ENCODE results near the gene C1QA. TPM values are rescaled to one million over a fixed set of nuclear protein-coding genes. Genes with fewer than 3 reads are reported as not detected.

The C1QA gene
- 55.0 TPM for total RNA-seq
- polyA plus RNA-seq (ENCODE audit: insufficient read depth in 1 of 8, insufficient read length in 8 of 8, low replicate concordance in 1 of 8): 10 to 100 TPM; 28.1 to 43.4 (median 34.0) TPM
- long read RNA-seq, donor 1, transcript C1QA-201 (3 exons, 1,143 nt): major isoform, 7 of 9 reads
- long read RNA-seq, donor 1, partial matches to known transcripts: 0 of 9 reads
- long read RNA-seq, donor 1, other reads (novel, unspliced or antisense): 0 of 9 reads
- long read RNA-seq, donor 2, partial matches to known transcripts: 0 of 3 reads
- long read RNA-seq, donor 2, other reads (novel, unspliced or antisense): 0 of 3 reads
- long read RNA-seq, donor 3, transcript C1QA-201 (3 exons, 1,143 nt): major isoform, 18 of 20 reads
- long read RNA-seq, donor 3, partial matches to known transcripts: 0 of 20 reads
- long read RNA-seq, donor 3, other reads (novel, unspliced or antisense): 0 of 20 reads
- long read RNA-seq, donor 4, transcript C1QA-201 (3 exons, 1,143 nt): major isoform, 9 of 23 reads
- long read RNA-seq, donor 4, partial matches to known transcripts: 12 of 23 reads
- long read RNA-seq, donor 4, other reads (novel, unspliced or antisense): 0 of 23 reads
- long read RNA-seq, donor 5, transcript C1QA-202 (2 exons, 976 nt): minor isoform, 8 of 53 reads
- long read RNA-seq, donor 5, transcript C1QA-201 (3 exons, 1,143 nt): major isoform, 45 of 53 reads
- long read RNA-seq, donor 5, partial matches to known transcripts: 0 of 53 reads
- long read RNA-seq, donor 5, other reads (novel, unspliced or antisense): 0 of 53 reads
- long read RNA-seq, donor 6, transcript C1QA-202 (2 exons, 976 nt): minor isoform, 7 of 66 reads
- long read RNA-seq, donor 6, transcript C1QA-201 (3 exons, 1,143 nt): major isoform, 42 of 66 reads
- long read RNA-seq, donor 6, partial matches to known transcripts: 17 of 66 reads
- long read RNA-seq, donor 6, other reads (novel, unspliced or antisense): 0 of 66 reads
- long read RNA-seq, donor 7, transcript C1QA-201 (3 exons, 1,143 nt): major isoform, 21 of 22 reads
- long read RNA-seq, donor 7, partial matches to known transcripts: 0 of 22 reads
- long read RNA-seq, donor 7, other reads (novel, unspliced or antisense): 0 of 22 reads
- long read RNA-seq, donor 8, transcript C1QA-201 (3 exons, 1,143 nt): major isoform, 5 of 6 reads
- long read RNA-seq, donor 8, partial matches to known transcripts: 0 of 6 reads
- long read RNA-seq, donor 8, other reads (novel, unspliced or antisense): 0 of 6 reads
- long read RNA-seq, donor 9, transcript C1QA-201 (3 exons, 1,143 nt): major isoform, 17 of 38 reads
- long read RNA-seq, donor 9, partial matches to known transcripts: 17 of 38 reads
- long read RNA-seq, donor 9, other reads (novel, unspliced or antisense): 0 of 38 reads
- long read RNA-seq, donor 10, transcript C1QA-202 (2 exons, 976 nt): minor isoform, 6 of 20 reads
- long read RNA-seq, donor 10, transcript C1QA-201 (3 exons, 1,143 nt): major isoform, 14 of 20 reads
- long read RNA-seq, donor 10, partial matches to known transcripts: 0 of 20 reads
- long read RNA-seq, donor 10, other reads (novel, unspliced or antisense): 0 of 20 reads
- long read RNA-seq, donor 11, transcript C1QA-201 (3 exons, 1,143 nt): major isoform, 11 of 25 reads
- long read RNA-seq, donor 11, partial matches to known transcripts: 12 of 25 reads
- long read RNA-seq, donor 11, other reads (novel, unspliced or antisense): 0 of 25 reads

DNA sequence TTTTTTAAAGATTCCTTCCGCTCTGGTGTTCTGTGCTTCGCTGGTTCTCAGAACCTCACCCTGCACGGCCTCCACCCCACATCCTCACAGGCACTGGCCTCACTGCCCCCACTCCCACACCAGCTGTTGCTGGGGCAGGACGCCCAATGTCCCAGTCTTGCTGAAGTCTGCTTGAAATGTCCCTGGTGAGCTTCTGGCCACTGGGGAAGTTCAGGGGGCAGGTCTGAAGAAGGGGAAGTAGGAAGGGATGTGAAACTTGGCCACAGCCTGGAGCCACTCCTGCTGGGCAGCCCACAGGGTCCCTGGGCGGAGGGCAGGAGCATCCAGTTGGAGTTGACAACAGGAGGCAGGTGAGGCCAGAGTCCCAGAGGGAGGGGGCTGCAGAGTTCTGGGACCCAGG lies at the start of gene C1QA:
Gene C1QA (plus strand): TSS at position 276 of the 400 bp plus-strand sequence. CDS start 989 bp downstream, outside the sequence.
- peaks cover 16% of the 10 kb centered on the region for H3K4me1 ChIP-seq (ENCODE audit: control insufficient read depth, insufficient read depth, low read length)
- peak within 1 kb of the TSS; percentile 23 for H3K4me3 ChIP-seq (ENCODE audit: low read length)
- H3K9me3 ChIP-seq (replicated peaks; ENCODE audit: control insufficient read depth, low read depth, low read length): peaks cover 4% of the 10 kb centered on the region
- H3K27ac ChIP-seq (ENCODE audit: low read length): no peak within 1 kb of the TSS
- H3K27me3 ChIP-seq (ENCODE audit: control insufficient read depth, insufficient read depth, low read length): peaks cover 3% of the 10 kb centered on the region
- H3K36me3 ChIP-seq (ENCODE audit: control insufficient read depth, insufficient read depth, low read length): no peaks in the 10 kb centered on the region
- WGBS (ENCODE audit: insufficient coverage): 46% methylated on average over 3 of the region's 5 CpGs
- DNase-seq: peak; percentile 83

GRCh38 chr1:22587247-22587646 lies 49.2 kb upstream of the C1QA start:
- no peak for DNase-seq
- Histone ChIP-seq H3K9me3 (replicated peaks; ENCODE audit: control insufficient read depth, low read depth, low read length) (no peaks in the 10 kb centered on the region), H3K27ac (ENCODE audit: low read length) (no peak overlapping the region), H3K4me1 (ENCODE audit: control insufficient read depth, insufficient read depth, low read length) (peaks cover 21% of the 10 kb centered on the region), H3K27me3 (ENCODE audit: control insufficient read depth, insufficient read depth, low read length) (peaks cover 26% of the 10 kb centered on the region), H3K36me3 (ENCODE audit: control insufficient read depth, insufficient read depth, low read length) (no peaks in the 10 kb centered on the region), H3K4me3 (ENCODE audit: low read length) (no peak overlapping the region)
- WGBS (ENCODE audit: insufficient coverage): 68% methylated on average over 7 of the region's 7 CpGs

GRCh38 chr1:22588899-22589422 lies 47.5 kb upstream of the C1QA start:
- WGBS (ENCODE audit: insufficient coverage): 77% methylated on average over 22 of the region's 24 CpGs
- H3K27me3 ChIP-seq (ENCODE audit: control insufficient read depth, insufficient read depth, low read length): peaks cover 40% of the 10 kb centered on the region
- no peak for DNase-seq

GRCh38 chr1:22591576-22591975 lies 44.9 kb upstream of the C1QA start:
- no peaks in the 10 kb centered on the region for H3K36me3 ChIP-seq (ENCODE audit: control insufficient read depth, insufficient read depth, low read length)
- no peak for DNase-seq
- 60% methylated on average over 8 of the region's 8 CpGs for WGBS (ENCODE audit: insufficient coverage)
- peaks cover 42% of the 10 kb centered on the region for H3K27me3 ChIP-seq (ENCODE audit: control insufficient read depth, insufficient read depth, low read length)
- no peak overlapping the region for H3K4me3 ChIP-seq (ENCODE audit: low read length)
- H3K27ac ChIP-seq (ENCODE audit: low read length): no peak overlapping the region
- H3K4me1 ChIP-seq (ENCODE audit: control insufficient read depth, insufficient read depth, low read length): peaks cover 8% of the 10 kb centered on the region
- no peaks in the 10 kb centered on the region for H3K9me3 ChIP-seq (replicated peaks; ENCODE audit: control insufficient read depth, low read depth, low read length)

More at GRCh38 chr1:22588899-22589422, 47.5 kb upstream of the C1QA start:
- no peak overlapping the region for H3K4me3 ChIP-seq (ENCODE audit: low read length)
- no peaks in the 10 kb centered on the region for H3K9me3 ChIP-seq (replicated peaks; ENCODE audit: control insufficient read depth, low read depth, low read length)
- H3K4me1 ChIP-seq (ENCODE audit: control insufficient read depth, insufficient read depth, low read length): peaks cover 8% of the 10 kb centered on the region
- no peaks in the 10 kb centered on the region for H3K36me3 ChIP-seq (ENCODE audit: control insufficient read depth, insufficient read depth, low read length)
- H3K27ac ChIP-seq (ENCODE audit: low read length): no peak overlapping the region

- peaks cover 42% of the 10 kb centered on the region for H3K27me3 ChIP-seq (ENCODE audit: control insufficient read depth, insufficient read depth, low read length)
- no peaks in the 10 kb centered on the region for H3K9me3 ChIP-seq (replicated peaks; ENCODE audit: control insufficient read depth, low read depth, low read length)
- H3K36me3 ChIP-seq (ENCODE audit: control insufficient read depth, insufficient read depth, low read length): no peaks in the 10 kb centered on the region
- H3K27ac ChIP-seq (ENCODE audit: low read length): no peak overlapping the region
- H3K4me1 ChIP-seq (ENCODE audit: control insufficient read depth, insufficient read depth, low read length): peaks cover 8% of the 10 kb centered on the region
- 80% methylated on average over 9 of the region's 9 CpGs for WGBS (ENCODE audit: insufficient coverage)
- no peak for DNase-seq
- H3K4me3 ChIP-seq (ENCODE audit: low read length): no peak overlapping the region
Measured at GRCh38 chr1:22592051-22592450, 44.4 kb upstream of the C1QA start.

- WGBS (ENCODE audit: insufficient coverage): 32% methylated on average over 33 of the region's 38 CpGs
- Histone ChIP-seq H3K4me3 (ENCODE audit: low read length) (no peak overlapping the region), H3K27ac (ENCODE audit: low read length) (no peak overlapping the region), H3K27me3 (ENCODE audit: control insufficient read depth, insufficient read depth, low read length) (peaks cover 40% of the 10 kb centered on the region), H3K4me1 (ENCODE audit: control insufficient read depth, insufficient read depth, low read length) (peaks cover 8% of the 10 kb centered on the region), H3K9me3 (replicated peaks; ENCODE audit: control insufficient read depth, low read depth, low read length) (no peaks in the 10 kb centered on the region), H3K36me3 (ENCODE audit: control insufficient read depth, insufficient read depth, low read length) (no peaks in the 10 kb centered on the region)
- DNase-seq: no peak
Measured at GRCh38 chr1:22592919-22593790, 43.3 kb upstream of the C1QA start.

GRCh38 chr1:22594396-22594795 lies 42.0 kb upstream of the C1QA start:
- Histone ChIP-seq H3K4me1 (ENCODE audit: control insufficient read depth, insufficient read depth, low read length) (peaks cover 4% of the 10 kb centered on the region), H3K36me3 (ENCODE audit: control insufficient read depth, insufficient read depth, low read length) (no peaks in the 10 kb centered on the region), H3K27me3 (ENCODE audit: control insufficient read depth, insufficient read depth, low read length) (peaks cover 47% of the 10 kb centered on the region), H3K9me3 (replicated peaks; ENCODE audit: control insufficient read depth, low read depth, low read length) (no peaks in the 10 kb centered on the region), H3K4me3 (ENCODE audit: low read length) (no peak overlapping the region), H3K27ac (ENCODE audit: low read length) (no peak overlapping the region)
- DNase-seq: no peak
- 78% methylated on average over 8 of the region's 10 CpGs for WGBS (ENCODE audit: insufficient coverage)

DNA sequence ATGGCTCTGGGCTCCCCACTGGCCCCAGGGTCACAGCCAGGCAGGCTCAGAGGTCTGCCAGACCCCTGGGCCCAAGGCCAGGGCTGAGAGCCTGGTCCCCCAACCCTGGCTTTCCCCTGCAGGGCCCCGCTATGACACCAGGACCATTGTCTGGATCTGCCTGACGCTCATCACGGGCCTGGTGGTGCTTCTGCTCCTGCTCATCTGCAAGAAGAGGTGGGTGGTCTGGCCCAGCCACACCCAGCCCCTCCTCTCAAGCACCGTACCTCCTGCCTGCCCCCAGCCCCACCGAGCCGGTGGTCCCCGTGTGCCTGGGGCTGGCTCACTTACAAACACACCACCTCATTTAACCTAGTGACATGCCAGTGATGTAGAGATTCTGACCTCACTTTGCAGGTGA lies 41.3 kb upstream of the C1QA start:
- Histone ChIP-seq H3K9me3 (replicated peaks; ENCODE audit: control insufficient read depth, low read depth, low read length) (no peaks in the 10 kb centered on the region), H3K27ac (ENCODE audit: low read length) (no peak overlapping the region), H3K36me3 (ENCODE audit: control insufficient read depth, insufficient read depth, low read length) (no peaks in the 10 kb centered on the region), H3K4me1 (ENCODE audit: control insufficient read depth, insufficient read depth, low read length) (no peaks in the 10 kb centered on the region), H3K27me3 (ENCODE audit: control insufficient read depth, insufficient read depth, low read length) (peaks cover 42% of the 10 kb centered on the region), H3K4me3 (ENCODE audit: low read length) (no peak overlapping the region)
- 67% methylated on average over 1 of the region's 7 CpGs for WGBS (ENCODE audit: insufficient coverage)
- no peak for DNase-seq

All from muscle of leg (tissue), 16 donors.